T1000 (cell line): ENCODE results near the gene ASPG.

Experiments used
- DNase-seq: peaks from one replicate; lab custom pipeline; 2025; ENCODE audit warnings: mixed read lengths; lab: John Stamatoyannopoulos, UW

The ASPG gene

DNA sequence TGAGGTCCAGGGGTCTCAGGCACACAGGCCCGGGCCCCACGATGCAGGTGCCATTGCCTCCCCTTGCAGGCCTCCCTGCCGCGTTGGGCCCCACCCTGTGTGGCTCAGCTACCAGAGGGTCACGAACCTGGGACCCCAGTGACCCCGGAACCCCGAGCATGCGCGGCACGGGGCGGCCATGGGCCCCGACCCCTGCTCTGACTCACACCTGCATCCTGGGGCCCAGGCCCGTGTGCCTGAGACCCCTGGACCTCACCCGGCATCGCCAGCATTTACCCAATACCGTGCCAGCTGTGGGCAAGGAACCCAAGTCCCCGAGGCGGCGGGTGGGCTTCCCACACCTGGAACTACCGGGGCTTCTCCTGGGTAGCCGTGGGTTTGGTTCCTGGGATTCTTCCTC lies 78.0 kb downstream of the ASPG start:
- DNase-seq = no peak

DNA sequence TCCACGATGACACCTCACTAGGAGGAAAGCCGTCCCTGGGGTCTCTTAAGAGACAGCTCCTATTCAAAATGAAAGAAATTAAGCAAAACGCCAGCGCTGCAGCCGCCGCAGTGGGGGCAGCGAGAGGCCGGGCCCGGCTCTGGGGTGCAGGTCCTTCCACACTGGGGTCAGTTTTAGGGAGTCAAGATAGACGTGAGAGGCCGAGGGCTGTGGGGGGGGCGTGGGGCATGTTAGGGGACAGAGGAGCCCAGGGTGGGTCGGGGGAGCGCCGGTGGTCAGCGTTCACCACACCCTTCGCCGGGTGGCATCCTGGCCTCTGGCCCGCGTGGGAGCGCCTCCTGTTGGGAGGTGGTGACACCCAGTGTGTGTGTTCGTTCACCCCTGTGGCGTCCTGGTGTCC lies 78.5 kb downstream of the ASPG start:
- DNase-seq = no peak

DNA sequence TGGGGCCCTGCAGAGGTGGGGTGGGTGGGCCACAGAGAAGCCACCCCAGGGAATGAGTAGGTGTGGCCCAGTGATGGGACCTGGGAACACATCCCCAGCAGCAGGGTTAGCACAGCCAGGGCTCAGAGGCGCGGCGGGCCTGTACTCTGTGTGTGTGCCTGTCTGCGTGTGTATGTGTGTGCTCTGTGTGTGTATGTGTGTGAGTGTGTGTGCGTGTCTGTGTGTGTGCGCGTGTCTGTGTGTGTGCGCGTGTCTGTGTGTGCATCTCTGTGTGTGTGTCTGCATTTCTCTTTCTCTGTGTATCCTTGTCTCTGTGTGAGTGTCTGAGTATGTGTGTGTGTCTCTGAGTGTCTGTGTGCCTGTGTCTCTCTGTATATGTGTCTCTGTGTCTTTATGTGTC lies 79.0 kb downstream of the ASPG start:
- no peak for DNase-seq
